DMS114 treated with DMSO at 0.1 percent for 48 hours (cell line): ENCODE measurements around the gene CHPF2.

Source experiments
- DNase-seq: peaks from one replicate; lab custom pipeline; 2025; ENCODE audit not compliant: unreplicated experiment; lab: John Stamatoyannopoulos, UW

CHPF2 gene

GRCh38 chr7:151260471-151260870 is 28.2 kb downstream of the CHPF2 start:
- DNase-seq, result no peak

- no peak for DNase-seq
Measured at GRCh38 chr7:151260883-151261282, 28.6 kb downstream of the CHPF2 start.

- DNase-seq, result no peak
Measured at GRCh38 chr7:151261529-151261928, 29.2 kb downstream of the CHPF2 start.

- no peak for DNase-seq
Measured at GRCh38 chr7:151264615-151265014, 32.3 kb downstream of the CHPF2 start.

GRCh38 chr7:151265351-151265931 is 33.2 kb downstream of the CHPF2 start:
- no peak for DNase-seq

- no peak for DNase-seq
Measured at GRCh38 chr7:151269511-151269910, 37.2 kb downstream of the CHPF2 start.

GRCh38 chr7:151271699-151272355 is 39.5 kb downstream of the CHPF2 start:
- no peak for DNase-seq

- no peak for DNase-seq
Measured at GRCh38 chr7:151272405-151272804, 40.1 kb downstream of the CHPF2 start.

GRCh38 chr7:151272877-151273276 is 40.6 kb downstream of the CHPF2 start:
- no peak for DNase-seq

GRCh38 chr7:151273651-151274390 is 41.5 kb downstream of the CHPF2 start:
- no peak for DNase-seq

GRCh38 chr7:151274396-151274795 is 42.1 kb downstream of the CHPF2 start:
- DNase-seq, result no peak

- DNase-seq, result no peak
Measured at GRCh38 chr7:151274936-151275812, 42.9 kb downstream of the CHPF2 start.

- DNase-seq, result no peak
Measured at GRCh38 chr7:151275813-151276577, 43.7 kb downstream of the CHPF2 start.

- DNase-seq, result peak; percentile 49
Measured at GRCh38 chr7:151276666-151277590, 44.6 kb downstream of the CHPF2 start.

- no peak for DNase-seq
Measured at GRCh38 chr7:151277631-151278030, 45.3 kb downstream of the CHPF2 start.

GRCh38 chr7:151278949-151279348 is 46.7 kb downstream of the CHPF2 start:
- no peak for DNase-seq

- no peak for DNase-seq
Measured at GRCh38 chr7:151279868-151280267, 47.6 kb downstream of the CHPF2 start.

GRCh38 chr7:151280388-151281019 is 48.2 kb downstream of the CHPF2 start:
- DNase-seq, result no peak

GRCh38 chr7:151281686-151282085 is 49.4 kb downstream of the CHPF2 start:
- DNase-seq, result no peak
